RPMI8226 (cell line): Measurements from ENCODE around the gene CPEB4.
A peak's percentile ranks its signal among the peaks of the same experiment; 100 is the strongest.

ENCODE experiments used
- DNase-seq: peaks from one replicate; pipeline ENCODE4 v3.0.0-alpha.2; 2015

The CPEB4 gene

GRCh38 chr5:173885475-173886010 lies 2.6 kb upstream of the CPEB4 start:
- no peak for DNase-seq

DNA sequence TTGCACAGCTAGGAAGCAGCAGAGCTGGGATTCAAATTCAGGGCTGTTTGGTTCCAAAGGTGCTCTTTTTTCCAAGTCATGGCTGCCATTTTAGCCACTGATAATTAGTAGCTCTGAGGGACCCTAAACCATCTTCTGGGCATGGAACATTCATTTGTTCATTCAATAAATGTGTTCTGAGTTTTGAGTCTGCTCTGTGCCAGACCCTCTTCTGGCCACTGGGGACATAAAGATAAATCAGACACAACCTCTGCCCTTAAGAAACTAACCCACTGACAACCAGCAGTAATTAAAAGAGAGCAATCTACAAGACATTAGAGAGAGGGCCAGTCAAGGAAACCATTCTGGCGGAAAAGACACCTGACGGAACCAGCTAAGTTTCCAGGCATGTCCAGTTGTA lies 2.0 kb upstream of the CPEB4 start:
- no peak for DNase-seq

DNA sequence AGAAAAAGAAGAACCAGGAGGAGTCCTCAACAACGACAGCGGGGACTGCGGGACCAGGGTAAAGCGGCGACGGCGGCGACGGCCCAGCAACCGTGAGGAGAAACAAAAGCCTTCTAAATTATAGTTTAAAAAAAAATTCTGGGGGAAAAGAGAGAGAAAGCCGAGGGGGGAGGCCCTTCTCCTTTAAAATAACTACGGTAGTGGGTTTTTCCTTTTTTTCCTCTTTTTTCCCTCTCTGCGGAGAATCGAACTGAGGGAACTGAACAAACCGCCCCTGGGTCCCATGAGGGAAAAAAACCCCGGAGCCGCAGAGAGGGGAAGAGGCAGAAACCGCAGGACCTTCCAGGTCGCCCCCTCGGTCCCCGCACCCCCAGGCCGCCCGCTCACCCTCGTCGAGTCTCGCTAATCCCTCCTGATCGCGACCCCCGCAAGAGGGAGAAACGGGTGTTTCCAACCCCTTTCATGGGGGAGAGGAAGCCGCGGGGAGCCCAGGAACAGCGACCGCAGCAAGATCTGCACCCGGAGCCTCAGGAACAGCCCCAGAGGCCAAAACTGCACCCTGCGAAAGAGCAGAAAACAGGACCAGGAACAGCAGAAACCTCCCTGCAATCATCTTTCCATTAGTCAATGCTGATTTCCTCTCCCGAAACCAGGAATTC lies 453 bp downstream of the CPEB4 start:
- DNase-seq, result peak; percentile 58

GRCh38 chr5:173890195-173890991 lies 2.2 kb downstream of the CPEB4 start:
- DNase-seq, result peak; percentile 82

- DNase-seq, result peak; percentile 29
These were observed 3.4 kb downstream of the CPEB4 start for GRCh38 chr5:173891308-173892116.

- no peak for DNase-seq
These were observed 5.0 kb downstream of the CPEB4 start for GRCh38 chr5:173893192-173893561.

GRCh38 chr5:173895401-173896165 lies 7.4 kb downstream of the CPEB4 start:
- DNase-seq, result no peak

GRCh38 chr5:173896631-173897030 lies 8.5 kb downstream of the CPEB4 start:
- DNase-seq, result no peak

GRCh38 chr5:173901705-173902104 lies 13.6 kb downstream of the CPEB4 start:
- no peak for DNase-seq

GRCh38 chr5:173902334-173902733 lies 14.2 kb downstream of the CPEB4 start:
- DNase-seq, result no peak

DNA sequence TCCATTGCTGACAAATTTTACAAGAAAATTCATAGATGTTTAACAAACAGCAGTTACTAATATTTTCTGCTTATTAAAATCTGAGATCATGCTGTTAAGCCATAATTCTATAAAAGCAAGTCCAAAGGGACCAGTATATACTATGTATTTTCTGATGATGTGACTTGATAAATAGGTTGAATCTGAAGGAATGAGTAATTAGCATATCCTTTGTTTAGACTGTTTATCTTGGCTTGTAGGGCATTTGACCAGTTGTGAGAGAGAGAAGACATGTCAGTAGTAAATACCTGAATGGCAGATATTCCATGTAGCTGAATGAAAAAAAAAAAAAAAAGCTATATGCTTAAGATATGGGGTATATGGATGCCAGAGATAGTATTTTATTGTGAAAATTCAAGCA lies 14.6 kb downstream of the CPEB4 start:
- no peak for DNase-seq

GRCh38 chr5:173903396-173904140 lies 15.4 kb downstream of the CPEB4 start:
- no peak for DNase-seq

DNA sequence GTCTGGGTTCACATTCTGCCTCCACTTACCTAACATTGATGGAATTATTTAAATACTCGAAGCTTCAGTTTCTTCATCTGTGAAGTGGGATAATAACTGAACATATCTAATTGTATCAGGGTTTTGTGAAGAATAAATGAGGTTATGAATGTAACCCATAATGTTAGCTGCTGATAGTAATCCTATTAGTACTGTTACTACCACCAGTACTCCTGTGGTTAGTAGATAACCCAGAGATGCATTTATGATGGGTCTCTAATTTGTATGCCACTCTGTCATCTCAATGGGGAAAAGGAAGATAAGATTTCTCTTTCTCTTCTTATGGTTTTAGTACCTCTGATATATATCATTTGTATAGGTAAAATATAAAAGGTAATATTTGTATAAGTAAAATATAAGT lies 16.0 kb downstream of the CPEB4 start:
- DNase-seq, result no peak

DNA sequence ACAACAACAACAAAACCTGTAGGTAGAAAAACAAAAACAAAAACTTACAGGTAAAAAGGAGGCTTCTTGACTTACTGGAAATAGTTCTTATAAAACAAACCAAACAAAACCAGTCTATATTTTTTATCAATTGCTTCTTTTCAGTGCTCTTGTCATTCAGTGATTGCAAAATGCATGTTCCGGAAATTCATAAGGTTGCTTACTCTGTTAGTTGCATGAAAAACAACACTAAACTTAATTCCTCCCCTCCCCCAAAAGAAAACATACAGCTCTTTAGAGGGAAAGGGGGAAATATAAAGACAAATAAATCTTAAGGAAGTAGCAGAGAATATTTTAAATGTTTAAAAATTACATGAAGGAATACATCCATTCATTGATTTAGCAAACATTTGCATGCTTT lies 19.1 kb downstream of the CPEB4 start:
- no peak for DNase-seq

GRCh38 chr5:173907686-173908371 lies 19.7 kb downstream of the CPEB4 start:
- no peak for DNase-seq

GRCh38 chr5:173909199-173909598 lies 21.1 kb downstream of the CPEB4 start:
- DNase-seq, result peak; percentile 79

- DNase-seq, result no peak
These were observed 22.1 kb downstream of the CPEB4 start for GRCh38 chr5:173910215-173910614.

DNA sequence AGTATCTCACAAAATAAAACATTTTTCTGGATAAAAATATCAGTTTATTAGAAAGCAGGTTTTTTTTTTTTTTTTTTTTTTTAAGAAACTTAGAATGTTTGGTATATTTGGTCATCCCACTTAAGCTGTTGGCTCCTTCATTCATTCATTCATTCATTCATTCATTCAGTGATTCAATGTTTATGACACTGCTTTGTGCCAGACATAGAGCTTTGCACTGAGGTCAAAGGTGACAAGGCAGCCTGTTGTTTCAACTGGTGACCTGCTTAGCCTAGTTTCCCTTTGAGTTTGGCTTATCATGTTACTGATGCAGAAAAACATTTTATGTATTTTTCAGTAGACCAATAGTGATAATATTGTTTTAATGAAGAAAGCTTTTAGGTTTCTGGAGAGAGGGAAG lies 23.5 kb downstream of the CPEB4 start:
- no peak for DNase-seq

GRCh38 chr5:173913686-173914321 lies 25.7 kb downstream of the CPEB4 start:
- DNase-seq, result no peak

DNA sequence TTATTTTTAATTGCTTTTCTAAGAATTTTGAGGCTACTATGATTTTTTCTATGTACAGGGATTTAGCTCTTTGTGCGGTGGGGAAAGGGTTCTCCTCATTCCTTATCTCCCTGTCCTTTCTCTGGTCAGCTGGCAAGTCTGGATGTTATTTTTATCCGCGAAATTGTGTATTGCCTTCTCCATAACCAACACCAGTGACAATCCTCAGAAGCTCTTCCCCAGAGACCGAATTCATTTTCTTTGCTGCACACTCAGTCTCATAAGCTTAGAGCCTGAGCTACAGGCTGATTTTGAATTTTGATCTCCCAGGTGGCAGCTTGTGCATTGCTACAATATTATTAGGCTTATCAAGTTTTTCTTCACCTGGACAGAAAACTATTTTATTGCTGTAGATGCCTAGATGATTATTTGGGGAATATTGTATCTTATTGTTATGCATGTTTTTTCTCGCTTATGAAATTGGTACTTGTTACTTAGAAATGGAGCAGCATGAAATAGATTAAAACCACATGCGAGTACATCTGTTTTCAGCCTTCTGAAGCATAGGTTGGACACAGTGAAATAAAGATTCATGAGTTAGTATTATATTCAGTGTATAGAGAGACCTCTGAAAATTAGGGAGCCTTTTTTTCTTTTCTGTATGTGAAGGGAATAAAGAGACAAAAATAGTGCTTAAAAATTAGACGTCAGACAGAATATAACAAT lies 27.3 kb downstream of the CPEB4 start:
- DNase-seq, result no peak
